Prostate gland (tissue), 2 donors: ENCODE data around the gene KDM4C. TPM values are rescaled to one million over a fixed set of nuclear protein-coding genes. Genes with fewer than 3 reads are reported as not detected.

Source experiments
- DNase-seq: peaks from one replicate; pipeline ENCODE4 v3.0.0-alpha.2; 2019; ENCODE audit warnings: low spot score
- H3K27ac ChIP-seq, 2 donors: fragments of 200-600 bp; sonication (generic); 2 replicates each; pipeline ENCODE4 v1.5.1; 2017 to 2019
- H3K27me3 ChIP-seq: fragments of 200-600 bp; sonication (generic); replicated peaks from 2 replicates; pipeline ENCODE4 v1.5.1; 2019; ENCODE audit not compliant: insufficient read depth
- H3K36me3 ChIP-seq, 2 donors: fragments of 200-600 bp; sonication (generic); 1 replicate in 1 of 2; 2 replicates in 1 of 2; pipeline versions ENCODE4 v1.5.1 to v1.8.1; 2017 to 2019
- H3K4me1 ChIP-seq: fragments of 200-600 bp; sonication (generic); replicated peaks from 2 replicates; pipeline ENCODE4 v1.5.1; 2019
- H3K4me3 ChIP-seq, 2 donors: fragments of 200-600 bp; sonication (generic); 2 replicates each; pipeline ENCODE4 v1.5.1; 2017 to 2019
- H3K9me3 ChIP-seq: fragments of 200-600 bp; sonication (generic); 2 replicates; pipeline ENCODE4 v1.5.1; 2017
- POLR2A ChIP-seq: fragments of 450-650 bp; IDR thresholded peaks from one replicate; pipeline ENCODE4 v1.6.1; 2016; ENCODE audit warnings: antibody characterized with exemption, mild to moderate bottlenecking
- POLR2AphosphoS5 ChIP-seq: sonication (generic); formaldehyde crosslinking; IDR thresholded peaks from one replicate; pipeline ENCODE4 v1.6.1; 2017; ENCODE audit warnings: antibody characterized with exemption
- WGBS: methylation state at CpG from one replicate; pipeline ENCODE4 v1.1.5; 2018; 5-methylcytosine and 5-hydroxymethylcytosine counted together
- intact Hi-C: fragments of 100-400 bp; cut with DNase I; formaldehyde crosslinking; loops from one replicate; pipeline ENCODE4 v1.14.2; 2022
- total RNA-seq, 2 donors: library from RNA; depleted of rRNA; stranded (reverse); fragments of >200 nt; gene quantifications; one replicate each; pipeline ENCODE4 v1.1.0, GENCODE V29; 2016
- TF ChIP-seq, protein P1 (sequence below), 4 experiments: fragments of 200-600 bp in 2 of 4; fragments of 450-650 bp in 2 of 4; sonication (generic) in 2 of 4; IDR thresholded peaks; 1 replicate in 3 of 4; 2 replicates in 1 of 4; pipeline ENCODE4 v1.5.1; 2016 to 2019; ENCODE audit warnings: antibody characterized with exemption in 4 of 4, mild to moderate bottlenecking in 2 of 4, moderate library complexity in 2 of 4

Gene KDM4C
- total RNA-seq, 2 donors from 2014 or later: 18.1 to 27.7 TPM

DNA sequence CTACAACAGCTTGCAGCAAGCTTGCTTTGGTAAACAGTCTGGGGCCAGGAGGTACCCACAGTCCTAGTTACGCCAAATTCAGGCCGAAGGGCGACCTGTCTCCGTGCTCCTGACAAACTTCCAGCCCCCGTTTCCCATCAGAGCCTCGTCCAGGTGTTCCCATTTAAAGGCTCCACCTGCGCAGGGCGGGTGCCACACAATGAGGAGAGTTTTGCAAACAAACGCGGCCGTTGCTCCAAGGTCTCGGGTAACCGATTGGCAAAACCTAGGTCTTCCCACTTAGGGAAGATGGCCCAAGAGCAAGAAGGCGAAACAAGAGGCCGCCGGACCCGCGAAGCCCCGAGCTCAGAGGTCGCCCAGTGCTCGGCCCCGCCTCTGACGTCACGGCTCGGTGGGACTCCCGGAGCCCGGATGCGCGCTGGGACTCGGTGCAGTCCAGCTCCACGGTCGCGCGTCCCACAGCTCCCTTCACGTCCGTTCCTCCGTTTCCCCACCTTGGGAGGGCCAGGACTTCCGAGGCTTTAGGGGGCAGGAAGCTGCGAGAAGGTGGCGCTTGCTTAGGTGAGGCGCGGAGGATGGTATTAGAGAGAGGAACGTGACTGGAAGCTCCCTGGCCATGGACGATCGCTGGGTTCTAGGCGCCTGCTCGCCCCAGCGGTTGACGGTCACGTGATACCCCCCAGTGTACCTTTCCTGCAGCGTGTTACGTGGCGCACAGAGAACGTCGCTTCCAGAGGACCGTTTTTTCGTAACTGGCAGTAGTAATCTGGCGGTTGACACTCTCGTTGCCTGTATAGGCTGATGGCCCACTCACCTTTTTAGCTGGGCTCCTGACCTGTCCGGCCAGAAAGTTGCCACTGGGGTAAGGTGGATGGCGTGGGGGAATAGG is 41.8 kb upstream of the KDM4C start:
- Histone ChIP-seq H3K36me3 (no peaks in the 10 kb centered on the region), H3K27me3 (no peaks in the 10 kb centered on the region), H3K27ac (peak overlapping the region; percentile 47 to 56), H3K4me3 (peak overlapping the region; percentile 29 to 33), H3K4me1 (no peaks in the 10 kb centered on the region), H3K9me3 (no peaks in the 10 kb centered on the region)
- TF ChIP-seq POLR2AphosphoS5: no peak
- no peak for TF ChIP-seq POLR2A
- TF ChIP-seq, protein P1, sequence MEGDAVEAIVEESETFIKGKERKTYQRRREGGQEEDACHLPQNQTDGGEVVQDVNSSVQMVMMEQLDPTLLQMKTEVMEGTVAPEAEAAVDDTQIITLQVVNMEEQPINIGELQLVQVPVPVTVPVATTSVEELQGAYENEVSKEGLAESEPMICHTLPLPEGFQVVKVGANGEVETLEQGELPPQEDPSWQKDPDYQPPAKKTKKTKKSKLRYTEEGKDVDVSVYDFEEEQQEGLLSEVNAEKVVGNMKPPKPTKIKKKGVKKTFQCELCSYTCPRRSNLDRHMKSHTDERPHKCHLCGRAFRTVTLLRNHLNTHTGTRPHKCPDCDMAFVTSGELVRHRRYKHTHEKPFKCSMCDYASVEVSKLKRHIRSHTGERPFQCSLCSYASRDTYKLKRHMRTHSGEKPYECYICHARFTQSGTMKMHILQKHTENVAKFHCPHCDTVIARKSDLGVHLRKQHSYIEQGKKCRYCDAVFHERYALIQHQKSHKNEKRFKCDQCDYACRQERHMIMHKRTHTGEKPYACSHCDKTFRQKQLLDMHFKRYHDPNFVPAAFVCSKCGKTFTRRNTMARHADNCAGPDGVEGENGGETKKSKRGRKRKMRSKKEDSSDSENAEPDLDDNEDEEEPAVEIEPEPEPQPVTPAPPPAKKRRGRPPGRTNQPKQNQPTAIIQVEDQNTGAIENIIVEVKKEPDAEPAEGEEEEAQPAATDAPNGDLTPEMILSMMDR (IDR thresholded peaks at IDR 0.05): no peak
- intact Hi-C loops: no loop called here
- WGBS: 48% methylated on average over 61 of the region's 61 CpGs
- peak; percentile 47 for DNase-seq

DNA sequence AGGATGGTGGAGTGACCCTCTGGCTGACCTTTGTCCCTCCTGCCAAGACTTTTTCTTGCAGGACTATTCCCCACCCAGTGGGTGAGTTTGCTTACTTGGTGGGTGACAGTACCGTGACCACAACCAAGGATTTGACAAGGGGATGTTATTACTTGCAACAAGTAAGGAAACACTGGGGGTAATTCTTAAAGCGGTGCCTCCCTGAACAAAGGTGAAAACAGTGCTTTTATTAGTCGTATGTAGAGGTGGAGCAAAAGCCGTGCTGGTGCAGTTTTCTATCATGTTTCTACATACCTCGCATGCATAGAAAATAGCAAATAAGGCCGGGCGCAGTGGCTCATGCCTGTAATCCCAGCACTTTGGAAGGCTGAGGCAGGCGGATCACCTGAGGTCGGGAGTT is 41.0 kb upstream of the KDM4C start:
- intact Hi-C loops: no loop called here
- no peak for DNase-seq
- Histone ChIP-seq H3K27ac (no peak overlapping the region), H3K9me3 (no peaks in the 10 kb centered on the region), H3K4me3 (no peak overlapping the region), H3K36me3 (no peaks in the 10 kb centered on the region), H3K4me1 (no peaks in the 10 kb centered on the region), H3K27me3 (no peaks in the 10 kb centered on the region)
- 92% methylated on average over 9 of the region's 9 CpGs for WGBS
- TF ChIP-seq, protein P1 (IDR thresholded peaks at IDR 0.05): no peak
- no peak for TF ChIP-seq POLR2AphosphoS5
- no peak for TF ChIP-seq POLR2A

DNA sequence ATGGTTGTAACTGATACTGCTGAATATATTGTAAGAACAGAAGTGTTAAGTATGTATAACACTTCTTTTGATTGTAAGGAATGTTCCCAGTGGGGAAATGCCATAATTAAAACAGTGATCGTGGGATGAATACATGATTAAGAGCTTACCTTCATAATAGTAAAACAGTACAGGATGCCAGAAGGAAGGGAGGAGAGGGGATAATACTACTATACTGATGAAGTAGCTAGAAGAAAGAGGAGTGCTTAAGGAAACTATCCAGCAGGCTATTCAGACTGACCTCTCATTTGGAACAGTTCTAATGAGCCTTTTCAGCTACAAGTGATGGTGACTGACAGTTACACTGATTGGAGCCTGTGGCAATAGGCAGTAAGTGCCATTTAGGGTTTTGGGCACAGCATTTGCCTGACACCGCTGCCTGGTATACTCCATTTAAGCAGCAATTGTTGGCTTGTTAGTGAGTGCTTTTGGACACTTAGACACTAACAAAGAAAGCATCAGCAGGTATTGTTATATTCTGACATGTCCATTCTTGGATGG is 33.8 kb upstream of the KDM4C start:
- Histone ChIP-seq H3K9me3 (no peaks in the 10 kb centered on the region), H3K36me3 (no peaks in the 10 kb centered on the region), H3K4me3 (no peak overlapping the region), H3K4me1 (no peaks in the 10 kb centered on the region), H3K27me3 (no peaks in the 10 kb centered on the region), H3K27ac (no peak overlapping the region)
- no peak for DNase-seq
- intact Hi-C loops: no loop called here
- 70% methylated on average over 2 of the region's 2 CpGs for WGBS
- TF ChIP-seq, protein P1 (IDR thresholded peaks at IDR 0.05): no peak
- TF ChIP-seq POLR2AphosphoS5: no peak
- TF ChIP-seq POLR2A: no peak

DNA sequence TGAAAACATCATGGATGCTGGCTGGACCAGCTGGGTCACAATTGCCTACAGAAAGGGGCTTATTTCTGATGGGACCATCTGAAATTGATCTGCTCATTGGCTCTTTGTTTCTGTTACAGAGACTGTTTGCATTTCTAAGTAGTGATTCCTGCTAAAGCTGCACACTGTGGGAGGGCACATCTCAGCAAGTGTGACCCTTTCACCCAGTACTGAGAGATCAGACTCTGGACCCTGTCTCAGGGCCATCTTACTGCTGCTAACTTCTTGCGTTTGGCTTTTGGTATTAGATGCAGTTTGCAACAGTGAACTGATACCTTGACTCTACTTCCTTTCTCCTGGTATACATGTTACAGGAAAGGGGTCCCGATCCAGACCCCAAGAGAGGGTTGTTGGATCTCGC is 24.5 kb upstream of the KDM4C start:
- no peak for DNase-seq
- Histone ChIP-seq H3K4me3 (no peak overlapping the region), H3K36me3 (no peaks in the 10 kb centered on the region), H3K9me3 (no peaks in the 10 kb centered on the region), H3K27me3 (no peaks in the 10 kb centered on the region), H3K27ac (no peak overlapping the region), H3K4me1 (no peaks in the 10 kb centered on the region)
- WGBS: 89% methylated on average over 3 of the region's 3 CpGs
- TF ChIP-seq, protein P1 (IDR thresholded peaks at IDR 0.05): no peak
- no peak for TF ChIP-seq POLR2AphosphoS5
- TF ChIP-seq POLR2A: no peak
- intact Hi-C loops: no loop called here
